ENCODE data around the gene SPATA22.

SPATA22 gene

GRCh38 chr17:3503285-3503684, 31.7 kb upstream of the SPATA22 start:
- peaks cover 25% of the 10 kb centered on the region for H3K9me3 Mint-ChIP-seq
- H3K27me3 Mint-ChIP-seq (ENCODE audit: low read depth): peaks cover 3% of the 10 kb centered on the region
- TF ChIP-seq CTCF (IDR thresholded peaks at IDR 0.05; ENCODE audit: unreplicated experiment in 3 of 3): no peak
- H3K27ac Mint-ChIP-seq: no peak overlapping the region
- H3K36me3 Mint-ChIP-seq (ENCODE audit: low read depth): no peaks in the 10 kb centered on the region
- H3K4me3 Mint-ChIP-seq: no peak overlapping the region
- peaks cover 11% of the 10 kb centered on the region for H3K4me1 Mint-ChIP-seq

- Mint-ChIP-seq H3K27me3 (ENCODE audit: low read depth) (peaks cover 4% of the 10 kb centered on the region), H3K36me3 (ENCODE audit: low read depth) (no peaks in the 10 kb centered on the region), H3K9me3 (peaks cover 24% of the 10 kb centered on the region), H3K4me3 (no peak overlapping the region), H3K27ac (no peak overlapping the region), H3K4me1 (peaks cover 11% of the 10 kb centered on the region)
- no peak for TF ChIP-seq CTCF (IDR thresholded peaks at IDR 0.05; ENCODE audit: unreplicated experiment in 3 of 3)
Observed at GRCh38 chr17:3502466-3502865, 30.8 kb upstream of the SPATA22 start.

- peaks cover 21% of the 10 kb centered on the region for H3K9me3 Mint-ChIP-seq
- H3K4me3 Mint-ChIP-seq: no peak overlapping the region
- peaks cover 11% of the 10 kb centered on the region for H3K4me1 Mint-ChIP-seq
- H3K27me3 Mint-ChIP-seq (ENCODE audit: low read depth): peaks cover 11% of the 10 kb centered on the region
- TF ChIP-seq CTCF (IDR thresholded peaks at IDR 0.05; ENCODE audit: unreplicated experiment in 3 of 3): no peak
- H3K27ac Mint-ChIP-seq: no peak overlapping the region
- no peaks in the 10 kb centered on the region for H3K36me3 Mint-ChIP-seq (ENCODE audit: low read depth)
Observed at GRCh38 chr17:3501344-3501743, 29.7 kb upstream of the SPATA22 start.

- H3K9me3 Mint-ChIP-seq: peaks cover 21% of the 10 kb centered on the region
- H3K36me3 Mint-ChIP-seq (ENCODE audit: low read depth): no peaks in the 10 kb centered on the region
- H3K4me1 Mint-ChIP-seq: peaks cover under 1% of the 10 kb centered on the region
- TF ChIP-seq CTCF (IDR thresholded peaks at IDR 0.05; ENCODE audit: unreplicated experiment in 3 of 3): no peak
- peaks cover 17% of the 10 kb centered on the region for H3K27me3 Mint-ChIP-seq (ENCODE audit: low read depth)
- no peak overlapping the region for H3K4me3 Mint-ChIP-seq
- no peak overlapping the region for H3K27ac Mint-ChIP-seq
Observed at GRCh38 chr17:3497101-3497500, 25.5 kb upstream of the SPATA22 start.

DNA sequence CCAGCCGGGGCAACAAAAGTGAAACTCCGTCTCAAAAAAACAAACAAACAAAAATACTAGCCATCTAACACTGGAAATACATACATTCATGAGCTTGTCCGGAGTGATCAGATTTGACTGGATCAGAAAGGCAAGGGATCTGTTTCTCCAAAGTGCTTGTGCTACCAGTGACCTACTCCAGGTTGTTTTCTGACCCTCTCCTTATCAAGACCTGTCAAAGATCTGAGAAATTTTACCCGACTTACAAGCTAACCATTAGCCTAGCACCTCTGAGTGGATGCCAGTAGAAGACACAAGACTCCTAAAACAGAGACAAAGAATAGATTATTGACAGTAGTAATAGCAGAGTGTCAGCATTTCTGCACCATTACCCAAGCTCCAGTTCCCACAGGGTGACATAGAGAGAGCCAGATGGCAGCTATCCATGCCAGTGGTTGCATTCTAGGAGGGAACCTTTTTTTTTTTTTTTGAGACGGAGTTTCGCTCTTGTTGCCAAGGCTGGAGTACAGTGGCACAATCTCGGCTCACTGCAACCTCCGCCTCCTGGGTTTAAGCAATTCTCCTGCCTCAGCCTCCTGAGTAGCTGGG, 14.0 kb upstream of the SPATA22 start:
- Mint-ChIP-seq H3K36me3 (ENCODE audit: low read depth) (no peaks in the 10 kb centered on the region), H3K27ac (no peak overlapping the region), H3K4me1 (no peaks in the 10 kb centered on the region), H3K9me3 (no peaks in the 10 kb centered on the region), H3K4me3 (no peak overlapping the region), H3K27me3 (ENCODE audit: low read depth) (peaks cover 19% of the 10 kb centered on the region)
- no peak for TF ChIP-seq CTCF (IDR thresholded peaks at IDR 0.05; ENCODE audit: unreplicated experiment in 3 of 3)

GRCh38 chr17:3482852-3483251, 11.2 kb upstream of the SPATA22 start:
- Mint-ChIP-seq H3K9me3 (no peaks in the 10 kb centered on the region), H3K27ac (no peak overlapping the region), H3K4me1 (peaks cover 4% of the 10 kb centered on the region), H3K4me3 (no peak overlapping the region), H3K36me3 (ENCODE audit: low read depth) (no peaks in the 10 kb centered on the region), H3K27me3 (ENCODE audit: low read depth) (peaks cover 13% of the 10 kb centered on the region)
- no peak for TF ChIP-seq CTCF (IDR thresholded peaks at IDR 0.05; ENCODE audit: unreplicated experiment in 3 of 3)
